HG02588 (cell line): ENCODE measurements around the gene VSIG4.
"Not testable (repeated sequence)": the region's sequence is repeated elsewhere in the genome, so short reads cannot be mapped to it uniquely, and the experiment has no call there.

Source experiments
- ATAC-seq: cut with Tn5 transposase; IDR thresholded peaks from one replicate; pipeline ENCODE4 v1.9.1; 2021; ENCODE audit warnings: mild to moderate bottlenecking, moderate library complexity; ENCODE audit not compliant: unreplicated experiment

Gene VSIG4

GRCh38 chrX:65985922-65986588 lies 53.8 kb downstream of the VSIG4 start:
- peak; percentile 71 for ATAC-seq

GRCh38 chrX:65985211-65985610 lies 54.7 kb downstream of the VSIG4 start:
- no peak for ATAC-seq

- ATAC-seq, result not testable (repeated sequence)
Measured at GRCh38 chrX:65977161-65977560, 62.7 kb downstream of the VSIG4 start.

- no peak for ATAC-seq
Measured at GRCh38 chrX:65976161-65976560, 63.7 kb downstream of the VSIG4 start.

GRCh38 chrX:65975161-65975751 lies 64.6 kb downstream of the VSIG4 start:
- ATAC-seq, result not testable (repeated sequence)
